ENCODE results near the gene SYCP3. TPM values are rescaled to one million over a fixed set of nuclear protein-coding genes. Genes with fewer than 3 reads are reported as not detected.

SYCP3 gene
- total RNA-seq, 1 donor from 2014 or later: 0.07 TPM

DNA sequence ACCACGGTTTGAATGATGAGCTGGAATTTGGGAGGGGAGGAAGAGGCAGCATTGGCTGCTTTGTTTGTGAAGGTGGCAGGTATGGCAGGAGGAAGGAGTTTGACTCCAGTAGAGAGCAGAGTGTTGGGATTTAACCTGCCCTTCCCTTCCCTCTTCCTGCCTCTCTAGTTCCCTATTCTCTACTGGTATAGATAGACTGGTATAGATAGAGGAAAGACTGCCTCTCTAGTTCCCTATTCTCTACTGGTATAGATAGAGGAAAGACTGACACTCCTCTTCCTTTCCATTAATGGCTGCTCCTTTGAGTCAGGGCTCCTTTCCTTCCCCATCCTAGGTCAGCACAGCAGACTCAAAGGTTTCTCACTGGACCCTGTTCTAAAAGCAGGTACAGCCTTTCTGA, 8.4 kb upstream of the SYCP3 start:
- no peak overlapping the region for H3K4me3 Mint-ChIP-seq
- H3K9me3 Mint-ChIP-seq: no peaks in the 10 kb centered on the region
- no peaks in the 10 kb centered on the region for H3K27me3 Mint-ChIP-seq
- H3K36me3 Mint-ChIP-seq: peaks cover 38% of the 10 kb centered on the region
- H3K4me1 Mint-ChIP-seq (ENCODE audit: unreplicated experiment): no peaks in the 10 kb centered on the region
- no peak overlapping the region for H3K27ac Mint-ChIP-seq
- DNase-seq (ENCODE audit: extremely low spot score, unreplicated experiment): no peak
- TF ChIP-seq, protein P1, sequence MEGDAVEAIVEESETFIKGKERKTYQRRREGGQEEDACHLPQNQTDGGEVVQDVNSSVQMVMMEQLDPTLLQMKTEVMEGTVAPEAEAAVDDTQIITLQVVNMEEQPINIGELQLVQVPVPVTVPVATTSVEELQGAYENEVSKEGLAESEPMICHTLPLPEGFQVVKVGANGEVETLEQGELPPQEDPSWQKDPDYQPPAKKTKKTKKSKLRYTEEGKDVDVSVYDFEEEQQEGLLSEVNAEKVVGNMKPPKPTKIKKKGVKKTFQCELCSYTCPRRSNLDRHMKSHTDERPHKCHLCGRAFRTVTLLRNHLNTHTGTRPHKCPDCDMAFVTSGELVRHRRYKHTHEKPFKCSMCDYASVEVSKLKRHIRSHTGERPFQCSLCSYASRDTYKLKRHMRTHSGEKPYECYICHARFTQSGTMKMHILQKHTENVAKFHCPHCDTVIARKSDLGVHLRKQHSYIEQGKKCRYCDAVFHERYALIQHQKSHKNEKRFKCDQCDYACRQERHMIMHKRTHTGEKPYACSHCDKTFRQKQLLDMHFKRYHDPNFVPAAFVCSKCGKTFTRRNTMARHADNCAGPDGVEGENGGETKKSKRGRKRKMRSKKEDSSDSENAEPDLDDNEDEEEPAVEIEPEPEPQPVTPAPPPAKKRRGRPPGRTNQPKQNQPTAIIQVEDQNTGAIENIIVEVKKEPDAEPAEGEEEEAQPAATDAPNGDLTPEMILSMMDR (conservative IDR thresholded peaks at IDR 0.05): no peak

DNA sequence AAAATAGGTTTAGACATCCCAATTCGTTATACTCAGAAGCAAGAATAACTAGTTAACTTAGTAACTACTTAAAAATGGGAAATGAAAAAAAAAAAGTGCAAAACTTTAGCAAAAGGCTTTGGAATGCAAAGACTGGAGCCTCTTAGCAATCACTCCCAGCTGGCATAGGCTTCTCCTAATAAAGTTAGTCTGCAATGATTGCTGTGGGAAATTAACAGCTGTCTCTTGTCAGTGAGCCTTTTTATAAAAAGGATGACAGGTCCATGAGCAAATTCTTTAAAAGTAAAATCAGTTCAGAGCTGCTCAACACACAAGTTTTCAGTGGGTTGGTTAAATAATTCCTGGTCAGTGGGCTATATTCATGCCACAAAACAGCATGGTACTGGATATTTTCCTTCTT, 7.4 kb upstream of the SYCP3 start:
- H3K36me3 Mint-ChIP-seq: peaks cover 32% of the 10 kb centered on the region
- no peak overlapping the region for H3K27ac Mint-ChIP-seq
- no peaks in the 10 kb centered on the region for H3K9me3 Mint-ChIP-seq
- TF ChIP-seq, protein P1 (conservative IDR thresholded peaks at IDR 0.05): no peak
- no peaks in the 10 kb centered on the region for H3K4me1 Mint-ChIP-seq (ENCODE audit: unreplicated experiment)
- no peak overlapping the region for H3K4me3 Mint-ChIP-seq
- H3K27me3 Mint-ChIP-seq: no peaks in the 10 kb centered on the region
- no peak for DNase-seq (ENCODE audit: extremely low spot score, unreplicated experiment)

DNA sequence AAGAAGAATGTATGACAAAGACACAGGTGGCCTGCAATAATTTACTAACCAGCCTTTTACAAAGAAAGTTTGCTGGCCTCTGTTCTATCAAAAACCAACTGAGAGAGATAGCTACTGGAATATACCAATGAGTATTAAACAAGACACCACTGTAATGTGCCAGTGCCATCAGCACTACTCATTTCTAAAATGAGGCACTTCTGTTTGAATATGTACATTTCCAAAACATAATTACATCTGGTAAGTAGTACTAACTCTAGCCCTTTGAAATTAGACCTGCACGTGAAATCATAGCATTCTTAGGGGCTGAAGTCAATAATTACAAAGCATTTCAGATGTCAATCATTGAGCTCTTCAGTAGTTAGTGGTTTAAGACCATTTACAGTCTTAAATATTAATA, 6.9 kb upstream of the SYCP3 start:
- Mint-ChIP-seq H3K27me3 (no peaks in the 10 kb centered on the region), H3K27ac (no peak overlapping the region), H3K4me3 (no peak overlapping the region), H3K36me3 (peaks cover 32% of the 10 kb centered on the region), H3K9me3 (no peaks in the 10 kb centered on the region), H3K4me1 (ENCODE audit: unreplicated experiment) (no peaks in the 10 kb centered on the region)
- no peak for DNase-seq (ENCODE audit: extremely low spot score, unreplicated experiment)
- TF ChIP-seq, protein P1 (conservative IDR thresholded peaks at IDR 0.05): no peak

DNA sequence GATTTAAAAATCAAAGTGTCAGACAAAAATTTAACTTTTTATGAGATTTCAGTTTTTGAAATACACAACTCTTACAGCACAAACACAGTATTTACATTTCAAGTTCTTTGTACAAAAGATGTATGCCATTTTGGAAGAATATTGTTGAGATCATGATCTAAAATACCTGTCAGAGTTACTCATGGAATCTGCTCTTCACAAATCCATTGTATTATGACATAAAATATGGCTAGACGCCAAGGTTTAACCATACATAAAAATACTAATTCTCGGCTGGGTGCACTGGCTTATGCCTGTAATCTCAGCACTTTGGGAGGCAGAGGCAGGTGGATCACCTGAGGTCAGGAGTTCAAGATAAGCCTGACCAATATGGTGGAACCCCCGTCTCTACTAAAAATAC, 6.2 kb upstream of the SYCP3 start:
- no peaks in the 10 kb centered on the region for H3K27me3 Mint-ChIP-seq
- no peak overlapping the region for H3K4me3 Mint-ChIP-seq
- TF ChIP-seq, protein P1 (conservative IDR thresholded peaks at IDR 0.05): no peak
- no peaks in the 10 kb centered on the region for H3K4me1 Mint-ChIP-seq (ENCODE audit: unreplicated experiment)
- no peak overlapping the region for H3K27ac Mint-ChIP-seq
- peaks cover 33% of the 10 kb centered on the region for H3K36me3 Mint-ChIP-seq
- H3K9me3 Mint-ChIP-seq: no peaks in the 10 kb centered on the region
- DNase-seq (ENCODE audit: extremely low spot score, unreplicated experiment): no peak

DNA sequence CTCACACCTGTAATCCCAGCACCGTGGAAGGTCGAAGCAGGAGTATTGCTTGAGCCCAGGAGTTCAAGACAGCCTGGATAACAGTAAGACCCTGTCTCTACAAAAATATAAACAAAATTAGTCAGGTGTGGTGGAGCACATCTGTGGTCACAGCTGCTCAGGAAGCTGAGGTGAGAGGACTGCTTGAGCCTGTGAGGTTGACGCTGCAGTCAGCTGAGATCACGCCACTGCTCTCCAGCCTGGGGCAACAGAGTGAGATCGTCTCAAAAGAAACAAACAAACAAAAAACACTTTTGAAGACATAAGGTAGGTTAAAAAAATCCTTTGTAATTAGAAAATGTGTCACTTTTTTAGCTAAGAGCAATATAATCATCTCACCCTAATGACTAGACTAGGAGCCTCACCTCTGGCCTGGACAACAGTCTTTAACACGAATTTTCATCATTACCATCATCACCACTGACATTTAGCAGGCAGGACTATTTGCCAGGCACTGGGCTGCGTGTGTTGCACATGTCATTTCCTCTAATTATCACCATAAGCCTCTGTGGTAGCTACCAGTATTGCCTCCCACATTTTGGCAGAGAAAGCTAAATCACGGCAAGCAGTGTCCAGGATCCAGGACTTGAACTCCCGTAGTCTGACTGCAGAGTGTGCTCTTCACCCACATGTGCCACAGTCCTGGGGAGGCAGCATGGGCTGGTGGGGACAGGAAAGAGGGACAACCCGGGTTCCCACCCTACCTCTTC, 4.6 kb upstream of the SYCP3 start:
- Mint-ChIP-seq H3K9me3 (no peaks in the 10 kb centered on the region), H3K4me3 (no peak overlapping the region), H3K36me3 (peaks cover 24% of the 10 kb centered on the region), H3K27me3 (no peaks in the 10 kb centered on the region), H3K27ac (no peak overlapping the region), H3K4me1 (ENCODE audit: unreplicated experiment) (no peaks in the 10 kb centered on the region)
- TF ChIP-seq, protein P1 (conservative IDR thresholded peaks at IDR 0.05): no peak
- no peak for DNase-seq (ENCODE audit: extremely low spot score, unreplicated experiment)
